ENCODE results near the gene RAD51AP2. TPM values are rescaled to one million over a fixed set of nuclear protein-coding genes. Genes with fewer than 3 reads are reported as not detected.

The RAD51AP2 gene
- total RNA-seq, 1 experiment from 2014 or later, result not detected

DNA sequence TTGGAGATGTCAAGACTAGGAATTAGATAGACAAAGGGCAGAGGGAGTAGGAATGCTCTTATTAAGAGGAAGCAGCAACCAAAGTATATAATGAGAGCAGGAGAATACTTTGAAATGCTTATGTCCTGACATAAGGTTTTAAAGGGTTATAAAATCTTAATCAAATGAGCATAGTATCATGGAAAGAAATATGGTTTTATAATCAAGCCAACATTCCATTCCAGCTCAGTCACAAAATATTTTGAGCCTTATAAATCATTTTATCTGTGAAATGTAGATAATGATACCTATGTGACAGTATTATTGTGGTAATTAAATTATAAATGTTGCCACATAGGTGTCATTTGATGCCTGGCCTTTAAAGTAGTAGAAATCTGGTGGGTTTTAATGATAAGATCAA lies 39.8 kb upstream of the RAD51AP2 start:
- no peak overlapping the region for H2AFZ ChIP-seq (ENCODE audit: low read length)
- H3K9ac ChIP-seq (ENCODE audit: low read length), result no peak overlapping the region
- H3K4me2 ChIP-seq (ENCODE audit: low read length), result no peak overlapping the region
- H3K9me2 ChIP-seq (replicated peaks; ENCODE audit: low read length), result no peaks in the 10 kb centered on the region
- ChIA-PET CTCF (no interaction called here), POLR2A (ENCODE audit: unreplicated experiment) (no interaction called here)
- no peak overlapping the region for H3K4me3 ChIP-seq (ENCODE audit: low read length)
- H3K79me2 ChIP-seq (ENCODE audit: low read length), result no peaks in the 10 kb centered on the region
- DNase-seq, result peak; percentile 19
- BruUV-seq (replicated peaks), result no TSS peak
- H3K36me3 ChIP-seq (ENCODE audit: low read depth, low read length), result no peaks in the 10 kb centered on the region
- no peaks in the 10 kb centered on the region for H3K9me3 ChIP-seq (ENCODE audit: low read length)
- no peaks in the 10 kb centered on the region for H3F3A ChIP-seq (ENCODE audit: low read length, unreplicated experiment)
- intact Hi-C loops (cut with micrococcal nuclease), result no loop called here
- no peak overlapping the region for H3K27ac ChIP-seq (ENCODE audit: low read length)
- H3K27me3 ChIP-seq (ENCODE audit: low read length), result peaks cover 24% of the 10 kb centered on the region; the same call in 1 of the 2 replicates
- H3K4me1 ChIP-seq (ENCODE audit: insufficient read depth, low read length), result no peaks in the 10 kb centered on the region
- no peak for TF ChIP-seq EZH2 (IDR thresholded peaks at IDR 0.05; ENCODE audit: low read length, unreplicated experiment)
- no peak for TF ChIP-seq CTCF (conservative IDR thresholded peaks at IDR 0.05; ENCODE audit: low read depth, low read length)
- no peak for TF ChIP-seq EZH2phosphoT487 (IDR thresholded peaks at IDR 0.05; ENCODE audit: borderline replicate concordance, low read length)
- no peaks in the 10 kb centered on the region for H4K20me1 ChIP-seq (ENCODE audit: low read length)
- ATAC-seq, result no peak

- intact Hi-C loops (cut with micrococcal nuclease), result no loop called here
- no peaks in the 10 kb centered on the region for H3K36me3 ChIP-seq (ENCODE audit: low read depth, low read length)
- H3K27me3 ChIP-seq (ENCODE audit: low read length), result peaks cover 19% of the 10 kb centered on the region; the same call in 1 of the 2 replicates
- TF ChIP-seq CTCF (conservative IDR thresholded peaks at IDR 0.05; ENCODE audit: low read depth, low read length), result no peak
- no peak for TF ChIP-seq EZH2phosphoT487 (IDR thresholded peaks at IDR 0.05; ENCODE audit: borderline replicate concordance, low read length)
- TF ChIP-seq EZH2 (IDR thresholded peaks at IDR 0.05; ENCODE audit: low read length, unreplicated experiment), result no peak
- no peaks in the 10 kb centered on the region for H3F3A ChIP-seq (ENCODE audit: low read length, unreplicated experiment)
- no peak overlapping the region for H3K9ac ChIP-seq (ENCODE audit: low read length)
- H3K9me2 ChIP-seq (replicated peaks; ENCODE audit: low read length), result no peaks in the 10 kb centered on the region
- ATAC-seq (no peak), DNase-seq (peak; percentile 41)
- H3K79me2 ChIP-seq (ENCODE audit: low read length), result no peaks in the 10 kb centered on the region
- no peak overlapping the region for H3K4me2 ChIP-seq (ENCODE audit: low read length)
- no peak overlapping the region for H3K27ac ChIP-seq (ENCODE audit: low read length)
- H3K4me1 ChIP-seq (ENCODE audit: insufficient read depth, low read length), result no peaks in the 10 kb centered on the region
- H2AFZ ChIP-seq (ENCODE audit: low read length), result no peak overlapping the region
- POLR2A ChIA-PET (ENCODE audit: unreplicated experiment), result no interaction called here
- H3K9me3 ChIP-seq (ENCODE audit: low read length), result no peaks in the 10 kb centered on the region
- no peaks in the 10 kb centered on the region for H4K20me1 ChIP-seq (ENCODE audit: low read length)
- CTCF ChIA-PET, result no interaction called here
- H3K4me3 ChIP-seq (ENCODE audit: low read length), result no peak overlapping the region
- no TSS peak for BruUV-seq (replicated peaks)
Measured at GRCh38 chr2:17557596-17557995, 39.4 kb upstream of the RAD51AP2 start.

DNA sequence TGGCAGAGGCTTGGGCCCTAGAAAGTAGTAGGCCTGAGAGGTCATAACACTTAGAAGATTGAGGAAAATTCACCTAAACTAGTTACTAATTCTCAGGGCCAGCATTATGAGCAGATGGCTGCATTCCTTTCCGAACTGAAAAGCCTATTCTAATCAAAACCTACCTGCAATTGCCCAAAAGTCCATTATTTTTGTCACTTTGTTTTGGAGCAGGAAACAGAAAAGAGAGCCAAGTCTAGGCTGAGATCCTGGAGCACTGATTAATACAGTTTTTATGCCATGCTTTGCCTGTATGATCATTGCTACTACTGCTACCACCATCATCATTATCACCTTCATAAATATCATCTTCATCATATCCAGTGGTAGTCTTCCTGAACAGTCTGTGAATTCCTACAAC lies 36.9 kb upstream of the RAD51AP2 start:
- Histone ChIP-seq H3K4me2 (ENCODE audit: low read length) (no peak overlapping the region), H4K20me1 (ENCODE audit: low read length) (no peaks in the 10 kb centered on the region), H3K27me3 (ENCODE audit: low read length) (0 out of 2 replicates have a peak, but pooled peaks cover under 1% of the 10 kb centered on the region), H3F3A (ENCODE audit: low read length, unreplicated experiment) (no peaks in the 10 kb centered on the region), H3K9me2 (replicated peaks; ENCODE audit: low read length) (no peaks in the 10 kb centered on the region), H3K4me1 (ENCODE audit: insufficient read depth, low read length) (no peaks in the 10 kb centered on the region), H3K79me2 (ENCODE audit: low read length) (no peaks in the 10 kb centered on the region), H3K9me3 (ENCODE audit: low read length) (no peaks in the 10 kb centered on the region), H3K27ac (ENCODE audit: low read length) (no peak overlapping the region), H3K4me3 (ENCODE audit: low read length) (no peak overlapping the region), H2AFZ (ENCODE audit: low read length) (no peak overlapping the region), H3K36me3 (ENCODE audit: low read depth, low read length) (no peaks in the 10 kb centered on the region), H3K9ac (ENCODE audit: low read length) (no peak overlapping the region)
- ChIA-PET POLR2A (ENCODE audit: unreplicated experiment) (no interaction called here), CTCF (no interaction called here)
- intact Hi-C loops (cut with micrococcal nuclease), result no loop called here
- no peak for TF ChIP-seq EZH2 (IDR thresholded peaks at IDR 0.05; ENCODE audit: low read length, unreplicated experiment)
- TF ChIP-seq EZH2phosphoT487 (IDR thresholded peaks at IDR 0.05; ENCODE audit: borderline replicate concordance, low read length), result no peak
- TF ChIP-seq CTCF (conservative IDR thresholded peaks at IDR 0.05; ENCODE audit: low read depth, low read length), result no peak
- ATAC-seq (no peak), DNase-seq (no peak)
- BruUV-seq (replicated peaks), result no TSS peak

Data from PC-3 (cell line).